ENCODE data around the gene SLIT3.

The SLIT3 gene

GRCh38 chr5:169098331-169099121 is 202.4 kb downstream of the SLIT3 start:
- no peak for TF ChIP-seq CTCF (conservative IDR thresholded peaks at IDR 0.05)

GRCh38 chr5:169097374-169098326 is 203.3 kb downstream of the SLIT3 start:
- TF ChIP-seq CTCF (conservative IDR thresholded peaks at IDR 0.05), result no peak
- H3K27ac ChIP-seq, result no peak overlapping the region

More at GRCh38 chr5:169098331-169099121, 202.4 kb downstream of the SLIT3 start:
- no peak overlapping the region for H3K27ac ChIP-seq

- TF ChIP-seq CTCF (conservative IDR thresholded peaks at IDR 0.05), result no peak
Measured at GRCh38 chr5:169095976-169096375, 205.0 kb downstream of the SLIT3 start.

GRCh38 chr5:169095410-169095960 is 205.5 kb downstream of the SLIT3 start:
- no peak overlapping the region for H3K27ac ChIP-seq
- no peak for TF ChIP-seq CTCF (conservative IDR thresholded peaks at IDR 0.05)

More at GRCh38 chr5:169095976-169096375, 205.0 kb downstream of the SLIT3 start:
- no peak overlapping the region for H3K27ac ChIP-seq

GRCh38 chr5:169094586-169095409 is 206.1 kb downstream of the SLIT3 start:
- no peak overlapping the region for H3K27ac ChIP-seq
- no peak for TF ChIP-seq CTCF (conservative IDR thresholded peaks at IDR 0.05)

- TF ChIP-seq CTCF (conservative IDR thresholded peaks at IDR 0.05), result no peak
- H3K27ac ChIP-seq, result no peak overlapping the region
Measured at GRCh38 chr5:169091396-169091980, 209.5 kb downstream of the SLIT3 start.

Measured in VCaP (cell line).